Measurements from ENCODE around the gene CLASP2.

GRCh38 chr3:33650495-33650894 lies 67.6 kb downstream of the CLASP2 start:
- no peak for TF ChIP-seq POLR2A (IDR thresholded peaks at IDR 0.05)
- TF ChIP-seq CTCF (IDR thresholded peaks at IDR 0.05), result no peak

Measured in thyroid gland (tissue), 4 donors.